Endodermal cell (in vitro differentiated cells): ENCODE measurements around the gene RAC2. TPM values are rescaled to one million over a fixed set of nuclear protein-coding genes. Genes with fewer than 3 reads are reported as not detected.
A peak's percentile ranks its signal among the peaks of the same experiment; 100 is the strongest.

Experiments
- DNase-seq: peaks from one replicate; pipeline ENCODE4 v3.0.0-alpha.2; 2017
- H3K27ac ChIP-seq: 2 replicates; pipeline ENCODE4 v1.5.1; 2013; ENCODE audit warnings: mild to moderate bottlenecking, low read depth, low read length, moderate library complexity
- H3K27me3 ChIP-seq: 2 replicates; pipeline ENCODE4 v1.6.1; 2013; ENCODE audit warnings: mild to moderate bottlenecking, low read length, moderate library complexity; ENCODE audit not compliant: insufficient read depth, control insufficient read depth, poor library complexity, severe bottlenecking
- H3K36me3 ChIP-seq: 2 replicates; pipeline ENCODE4 v1.7.0; 2013; ENCODE audit warnings: mild to moderate bottlenecking, low read length, moderate library complexity; ENCODE audit not compliant: control insufficient read depth, insufficient read depth
- H3K4me1 ChIP-seq: one replicate; pipeline ENCODE4 v1.7.0; 2013; ENCODE audit warnings: low read length; ENCODE audit not compliant: control insufficient read depth, insufficient read depth
- H3K4me3 ChIP-seq: 2 replicates; pipeline ENCODE4 v1.5.1; 2013; ENCODE audit warnings: mild to moderate bottlenecking, low read length, moderate library complexity
- H3K9ac ChIP-seq: 2 replicates; pipeline ENCODE4 v1.6.1; 2013; ENCODE audit warnings: mild to moderate bottlenecking, low read length, moderate library complexity; ENCODE audit not compliant: poor library complexity, severe bottlenecking; ENCODE audit errors: extremely low read depth
- H3K9me3 ChIP-seq: 2 replicates; pipeline ENCODE4 v1.6.1; 2013; ENCODE audit warnings: mild to moderate bottlenecking, low read length, moderate library complexity; ENCODE audit not compliant: control insufficient read depth
- H3K27ac Mint-ChIP-seq: 2 replicates; pipeline ENCODE4 v1.8.0; 2020; ENCODE audit warnings: mixed read lengths
- H3K27me3 Mint-ChIP-seq: 2 replicates; pipeline ENCODE4 v1.8.0; 2021; ENCODE audit warnings: mild to moderate bottlenecking, mixed read lengths; ENCODE audit not compliant: insufficient read depth
- H3K36me3 Mint-ChIP-seq: 2 replicates; pipeline ENCODE4 v1.8.0; 2020; ENCODE audit warnings: low read depth, mixed read lengths
- H3K4me1 Mint-ChIP-seq: 2 replicates; pipeline ENCODE4 v1.8.0; 2020; ENCODE audit warnings: mixed read lengths
- H3K4me3 Mint-ChIP-seq: 2 replicates; pipeline ENCODE4 v1.8.0; 2020; ENCODE audit warnings: mild to moderate bottlenecking, moderate library complexity, mixed read lengths
- H3K9me3 Mint-ChIP-seq: 2 replicates; pipeline ENCODE4 v1.8.0; 2020; ENCODE audit warnings: mild to moderate bottlenecking, mixed read lengths
- WGBS, 2 experiments: methylation state at CpG; one replicate each; pipeline versions ENCODE4 v1.1.5 to v1.1.7; 2013; ENCODE audit warnings: missing lambda C conversion rate in 2 of 2, mixed read lengths in 1 of 2; ENCODE audit not compliant: insufficient coverage in 1 of 2, insufficient read length in 1 of 2; 5-methylcytosine and 5-hydroxymethylcytosine counted together
- total RNA-seq, 2 donors: library from RNA; stranded (reverse); fragmentation: NEBNext Ultra II Directional in 1 of 2; extraction: Animal tissue kit (Norgen Biotek cat#: 25700) in 1 of 2; gene quantifications; 2 replicates in 1 of 2; 3 replicates in 1 of 2; pipeline ENCODE4 v1.2.1, GENCODE V29; 2021
- TF ChIP-seq, protein P1 (sequence below): fragments of 200-600 bp; sonication (generic); conservative IDR thresholded peaks from 2 replicates; pipeline ENCODE4 v1.5.0; 2021; ENCODE audit warnings: antibody characterized with exemption, mild to moderate bottlenecking

The RAC2 gene
- total RNA-seq, 2 donors from 2014 or later = 4.5 to 5.6 TPM

DNA sequence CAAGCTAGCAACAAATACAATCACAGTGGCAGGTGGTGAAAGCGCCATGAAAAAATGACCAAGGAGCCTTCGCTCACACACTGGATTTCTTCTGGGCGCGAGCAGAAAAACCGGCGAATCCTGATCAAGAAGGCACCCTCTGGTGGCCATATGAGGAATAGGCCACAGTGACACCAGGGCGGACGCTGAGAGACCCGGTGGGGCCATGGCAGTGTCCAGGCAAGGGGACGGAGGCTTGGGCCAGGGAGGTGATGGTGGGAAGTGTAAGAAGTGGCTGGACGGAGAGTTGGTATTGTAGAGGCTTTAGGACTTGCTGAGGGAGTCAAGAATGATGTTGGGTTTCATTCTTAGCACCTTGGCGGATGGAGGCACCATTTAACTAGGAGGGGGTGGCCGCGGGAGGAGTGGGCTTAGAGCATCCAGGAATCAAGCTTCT lies 16.9 kb upstream of the RAC2 start:
- Histone ChIP-seq H3K9me3 (peaks cover 12% of the 10 kb centered on the region), H3K4me1 (peaks cover 8% of the 10 kb centered on the region), H3K27me3 (peaks cover 15% of the 10 kb centered on the region), H3K4me3 (no peak overlapping the region), H3K36me3 (no peaks in the 10 kb centered on the region), H3K9ac (no peak overlapping the region), H3K27ac (no peak overlapping the region)
- DNase-seq = peak; percentile 88
- Mint-ChIP-seq H3K27ac (no peak overlapping the region), H3K9me3 (peaks cover 17% of the 10 kb centered on the region), H3K36me3 (no peaks in the 10 kb centered on the region), H3K4me3 (no peak overlapping the region), H3K4me1 (peaks cover 20% of the 10 kb centered on the region), H3K27me3 (peaks cover 35% of the 10 kb centered on the region)
- 33 to 46% methylated on average over 9 to 14 of the region's 14 CpGs for WGBS, 2 experiments
- TF ChIP-seq, protein P1, sequence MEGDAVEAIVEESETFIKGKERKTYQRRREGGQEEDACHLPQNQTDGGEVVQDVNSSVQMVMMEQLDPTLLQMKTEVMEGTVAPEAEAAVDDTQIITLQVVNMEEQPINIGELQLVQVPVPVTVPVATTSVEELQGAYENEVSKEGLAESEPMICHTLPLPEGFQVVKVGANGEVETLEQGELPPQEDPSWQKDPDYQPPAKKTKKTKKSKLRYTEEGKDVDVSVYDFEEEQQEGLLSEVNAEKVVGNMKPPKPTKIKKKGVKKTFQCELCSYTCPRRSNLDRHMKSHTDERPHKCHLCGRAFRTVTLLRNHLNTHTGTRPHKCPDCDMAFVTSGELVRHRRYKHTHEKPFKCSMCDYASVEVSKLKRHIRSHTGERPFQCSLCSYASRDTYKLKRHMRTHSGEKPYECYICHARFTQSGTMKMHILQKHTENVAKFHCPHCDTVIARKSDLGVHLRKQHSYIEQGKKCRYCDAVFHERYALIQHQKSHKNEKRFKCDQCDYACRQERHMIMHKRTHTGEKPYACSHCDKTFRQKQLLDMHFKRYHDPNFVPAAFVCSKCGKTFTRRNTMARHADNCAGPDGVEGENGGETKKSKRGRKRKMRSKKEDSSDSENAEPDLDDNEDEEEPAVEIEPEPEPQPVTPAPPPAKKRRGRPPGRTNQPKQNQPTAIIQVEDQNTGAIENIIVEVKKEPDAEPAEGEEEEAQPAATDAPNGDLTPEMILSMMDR = peak; percentile 92

DNA sequence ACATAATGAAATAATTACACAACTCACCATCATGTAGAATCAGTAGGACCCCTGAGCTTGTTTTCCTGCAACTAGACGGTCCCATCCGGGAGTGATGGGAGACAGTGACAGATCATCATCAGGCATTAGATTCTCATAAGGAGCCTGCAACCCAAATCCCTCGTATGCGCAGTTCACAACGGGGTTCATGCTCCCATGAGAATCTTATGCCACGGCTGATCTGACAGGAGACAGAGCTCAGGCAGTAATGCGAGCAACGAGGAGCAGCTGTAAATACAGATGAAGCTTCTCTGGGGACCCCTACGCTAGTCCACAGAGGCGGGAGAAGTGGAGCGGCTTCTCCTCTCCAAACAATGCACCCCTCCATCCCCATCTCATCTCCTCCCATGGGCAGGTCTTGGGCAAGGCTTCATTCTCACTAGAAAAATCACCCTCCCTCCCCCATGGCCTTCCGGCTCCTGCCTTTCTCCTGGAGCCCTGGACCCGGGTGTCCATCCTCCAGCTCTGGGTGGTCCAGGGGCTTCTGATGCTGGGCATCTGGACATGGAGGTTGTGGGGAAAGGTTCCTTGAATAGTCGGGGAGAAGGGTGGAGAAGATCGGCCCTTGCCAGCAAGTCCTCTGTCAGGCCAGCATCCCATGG lies 16.2 kb upstream of the RAC2 start:
- Histone ChIP-seq H3K9me3 (peaks cover 12% of the 10 kb centered on the region), H3K4me1 (peaks cover 8% of the 10 kb centered on the region), H3K36me3 (no peaks in the 10 kb centered on the region), H3K27ac (no peak overlapping the region), H3K9ac (no peak overlapping the region), H3K4me3 (no peak overlapping the region), H3K27me3 (peaks cover 15% of the 10 kb centered on the region)
- Mint-ChIP-seq H3K27ac (no peak overlapping the region), H3K27me3 (peaks cover 37% of the 10 kb centered on the region), H3K4me3 (no peak overlapping the region), H3K36me3 (no peaks in the 10 kb centered on the region), H3K4me1 (peaks cover 21% of the 10 kb centered on the region), H3K9me3 (peaks cover 17% of the 10 kb centered on the region)
- 79 to 86% methylated on average over 13 to 15 of the region's 15 CpGs for WGBS, 2 experiments
- DNase-seq = peak; percentile 39
- TF ChIP-seq, protein P1 = no peak

DNA sequence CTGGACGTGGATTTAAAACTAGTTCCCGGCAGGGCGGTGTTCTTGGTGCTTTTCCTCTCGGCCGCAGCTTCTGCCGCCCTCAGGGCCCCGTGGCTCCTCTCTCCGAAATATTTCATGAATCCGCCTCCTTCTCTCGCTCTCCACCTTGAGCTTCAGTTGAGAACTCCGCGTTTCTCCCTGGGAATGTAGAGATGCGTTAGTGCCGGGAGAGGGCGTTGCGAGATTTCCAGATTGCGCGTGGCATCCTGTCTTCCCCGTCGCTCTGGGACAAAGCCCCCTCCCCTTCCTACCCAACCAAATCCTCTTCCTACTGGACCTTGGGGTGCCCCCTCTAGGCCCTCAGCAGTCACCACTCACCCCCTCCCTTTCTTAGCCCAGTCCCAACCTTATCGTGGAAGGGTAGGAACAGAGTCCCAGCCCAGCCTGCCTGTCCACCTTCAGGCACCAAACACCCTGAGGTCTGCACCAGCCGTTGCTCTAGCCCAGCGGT lies 15.5 kb upstream of the RAC2 start:
- Histone ChIP-seq H3K4me1 (peaks cover 13% of the 10 kb centered on the region), H3K4me3 (no peak overlapping the region), H3K9ac (no peak overlapping the region), H3K27me3 (peaks cover 15% of the 10 kb centered on the region), H3K27ac (no peak overlapping the region), H3K9me3 (peaks cover 11% of the 10 kb centered on the region), H3K36me3 (no peaks in the 10 kb centered on the region)
- peak; percentile 82 for DNase-seq
- WGBS, 2 experiments = 6 to 33% methylated on average over 6 to 23 of the region's 23 CpGs
- H3K27ac Mint-ChIP-seq = no peak overlapping the region
- peaks cover 27% of the 10 kb centered on the region for H3K4me1 Mint-ChIP-seq
- H3K27me3 Mint-ChIP-seq = peaks cover 37% of the 10 kb centered on the region
- peak overlapping the region; percentile 39 for H3K4me3 Mint-ChIP-seq
- TF ChIP-seq, protein P1 = peak; percentile 74
- H3K9me3 Mint-ChIP-seq = peaks cover 15% of the 10 kb centered on the region
- no peaks in the 10 kb centered on the region for H3K36me3 Mint-ChIP-seq
